Ureter (tissue), 1 donor: ENCODE data around the gene WAC. TPM values are rescaled to one million over a fixed set of nuclear protein-coding genes. Genes with fewer than 3 reads are reported as not detected.
"Not testable (repeated sequence)": the region's sequence is repeated elsewhere in the genome, so short reads cannot be mapped to it uniquely, and the experiment has no call there.

Experiments
- DNase-seq: peaks from one replicate; pipeline ENCODE4 v3.0.0-alpha.2; 2020; ENCODE audit warnings: low spot score
- total RNA-seq: library from RNA; stranded (reverse); gene quantifications from one replicate; pipeline ENCODE4 v1.2.4, GENCODE V29; 2023
- donor health status: DM: yes; HTN: yes; CAD: no.

The WAC gene, protein sequence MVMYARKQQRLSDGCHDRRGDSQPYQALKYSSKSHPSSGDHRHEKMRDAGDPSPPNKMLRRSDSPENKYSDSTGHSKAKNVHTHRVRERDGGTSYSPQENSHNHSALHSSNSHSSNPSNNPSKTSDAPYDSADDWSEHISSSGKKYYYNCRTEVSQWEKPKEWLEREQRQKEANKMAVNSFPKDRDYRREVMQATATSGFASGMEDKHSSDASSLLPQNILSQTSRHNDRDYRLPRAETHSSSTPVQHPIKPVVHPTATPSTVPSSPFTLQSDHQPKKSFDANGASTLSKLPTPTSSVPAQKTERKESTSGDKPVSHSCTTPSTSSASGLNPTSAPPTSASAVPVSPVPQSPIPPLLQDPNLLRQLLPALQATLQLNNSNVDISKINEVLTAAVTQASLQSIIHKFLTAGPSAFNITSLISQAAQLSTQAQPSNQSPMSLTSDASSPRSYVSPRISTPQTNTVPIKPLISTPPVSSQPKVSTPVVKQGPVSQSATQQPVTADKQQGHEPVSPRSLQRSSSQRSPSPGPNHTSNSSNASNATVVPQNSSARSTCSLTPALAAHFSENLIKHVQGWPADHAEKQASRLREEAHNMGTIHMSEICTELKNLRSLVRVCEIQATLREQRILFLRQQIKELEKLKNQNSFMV
- 126 TPM for total RNA-seq

DNA sequence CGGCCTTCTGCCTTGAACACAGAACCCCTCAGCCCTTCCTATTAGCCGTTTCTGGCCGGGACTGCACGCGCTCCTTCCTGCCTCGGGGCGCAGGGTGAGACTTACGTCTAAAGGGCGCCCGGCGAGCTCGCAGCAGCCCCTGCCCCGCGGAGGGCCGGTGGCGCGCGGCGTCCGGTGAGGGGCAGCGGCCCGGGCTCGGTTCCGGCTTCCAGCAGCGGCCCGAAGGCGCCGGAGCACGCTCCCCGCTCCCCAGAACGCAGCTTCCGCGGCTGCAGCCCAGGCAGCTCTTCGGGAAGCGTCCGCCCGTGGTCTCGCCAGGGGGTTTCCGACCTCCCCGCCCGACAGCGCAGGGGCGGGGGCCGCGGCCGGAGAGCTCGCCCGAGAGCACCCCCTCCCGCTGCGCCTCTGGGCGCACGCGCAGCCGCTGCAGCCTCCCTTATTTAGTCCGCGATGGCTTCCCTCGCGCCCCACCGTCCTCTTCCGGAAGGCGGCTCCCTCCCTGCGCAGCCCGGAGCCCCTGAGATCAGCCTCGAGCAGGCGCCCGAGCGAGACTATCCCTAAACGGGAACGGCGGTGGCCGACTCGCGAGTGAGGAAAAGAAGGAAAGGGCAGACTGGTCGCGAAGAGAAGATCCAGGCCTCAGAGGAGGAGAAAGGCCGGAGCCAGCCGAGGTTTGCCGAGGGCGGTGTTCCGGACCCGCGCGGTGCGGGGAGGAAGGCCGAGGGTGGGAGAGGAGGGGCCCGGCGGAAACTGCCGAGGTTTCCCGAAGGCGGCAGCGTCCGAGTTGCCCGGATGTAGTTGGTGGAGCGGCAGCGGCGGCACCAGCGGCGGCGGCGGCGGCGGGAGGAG, at the start of gene WAC:
TSS of gene WAC (plus strand) at position 782 of the 849 bp plus-strand sequence. CDS start 462 bp downstream, outside the sequence.
- peak; percentile 97 for DNase-seq

- no peak for DNase-seq
These were observed 43.7 kb upstream of the WAC start for GRCh38 chr10:28489206-28489605.

DNA sequence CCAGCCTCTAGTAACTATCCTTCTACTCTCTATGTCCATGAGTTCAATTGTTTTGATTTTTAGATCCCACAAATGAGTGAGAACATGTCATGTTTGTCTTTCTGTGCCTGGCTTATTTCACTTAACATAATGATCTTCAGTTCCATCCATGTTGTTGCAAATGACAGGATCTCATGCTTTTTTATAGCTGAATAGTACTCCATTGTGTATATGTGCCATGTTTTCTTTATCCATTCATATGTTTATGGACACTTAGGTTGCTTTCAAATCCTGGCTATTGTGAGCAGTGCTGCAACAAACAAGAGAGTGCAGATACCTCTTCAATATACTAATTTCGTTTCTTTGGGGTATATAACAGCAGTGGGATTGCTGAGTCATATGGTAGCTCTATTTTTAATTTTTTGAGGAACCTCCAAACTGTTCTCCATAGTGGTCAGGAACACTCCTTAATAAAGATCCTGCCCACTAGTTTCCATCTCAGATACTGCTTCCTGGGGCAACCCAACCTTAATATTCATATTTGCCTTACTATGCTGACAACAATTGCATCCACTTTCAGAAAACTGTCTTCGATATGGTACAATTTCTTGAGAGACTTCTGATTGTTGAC, 42.6 kb upstream of the WAC start:
- not testable (repeated sequence) for DNase-seq

- DNase-seq = no peak
These were observed 40.6 kb upstream of the WAC start for GRCh38 chr10:28492116-28492920.

- DNase-seq = no peak
These were observed 38.5 kb upstream of the WAC start for GRCh38 chr10:28494420-28494819.

- DNase-seq = no peak
These were observed 37.8 kb upstream of the WAC start for GRCh38 chr10:28495084-28495483.

- DNase-seq = no peak
These were observed 36.9 kb upstream of the WAC start for GRCh38 chr10:28496017-28496416.

GRCh38 chr10:28496481-28496961, 36.4 kb upstream of the WAC start:
- no peak for DNase-seq

DNA sequence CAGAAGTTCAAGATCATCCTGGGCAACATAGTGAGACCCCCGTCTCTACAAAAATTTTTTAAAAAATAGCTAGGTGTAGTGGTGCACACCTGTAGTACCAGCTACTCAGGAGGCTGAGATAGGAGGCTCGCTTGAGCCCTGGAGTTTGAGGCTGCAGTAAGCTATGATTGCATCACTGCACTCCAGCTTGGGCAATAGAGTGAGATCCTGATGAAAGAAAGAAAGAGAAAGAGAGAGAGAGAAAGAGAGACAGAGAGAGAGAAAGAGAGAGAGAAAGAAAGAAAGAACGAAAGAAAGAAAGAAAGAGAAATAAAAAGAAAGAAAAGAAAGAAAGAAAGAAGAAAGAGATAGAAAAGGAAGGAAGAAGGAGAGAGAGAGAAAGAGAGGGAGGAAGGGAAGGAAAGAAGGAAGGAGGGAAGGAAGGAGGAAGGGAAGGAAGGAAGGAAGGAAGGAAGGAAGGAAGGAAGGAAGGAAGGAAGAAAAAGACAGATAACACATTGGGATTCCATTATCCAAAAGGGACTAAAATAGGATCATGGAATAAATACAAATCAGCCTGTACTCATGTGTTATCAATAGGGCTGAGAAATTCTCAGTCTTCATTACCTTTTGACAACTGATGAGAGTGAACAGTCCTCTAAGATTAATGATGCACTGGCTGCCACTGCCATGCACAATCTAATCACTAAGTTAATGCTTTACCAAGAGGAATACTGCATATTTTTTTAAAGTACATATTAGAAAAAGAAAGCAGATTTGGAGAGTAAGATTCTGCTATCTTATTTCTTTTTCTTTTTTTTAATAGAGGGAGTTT, 35.4 kb upstream of the WAC start:
- DNase-seq = no peak

GRCh38 chr10:28500203-28500602, 32.7 kb upstream of the WAC start:
- not testable (repeated sequence) for DNase-seq

- peak; percentile 66 for DNase-seq
These were observed 29.8 kb upstream of the WAC start for GRCh38 chr10:28503114-28503513.

DNA sequence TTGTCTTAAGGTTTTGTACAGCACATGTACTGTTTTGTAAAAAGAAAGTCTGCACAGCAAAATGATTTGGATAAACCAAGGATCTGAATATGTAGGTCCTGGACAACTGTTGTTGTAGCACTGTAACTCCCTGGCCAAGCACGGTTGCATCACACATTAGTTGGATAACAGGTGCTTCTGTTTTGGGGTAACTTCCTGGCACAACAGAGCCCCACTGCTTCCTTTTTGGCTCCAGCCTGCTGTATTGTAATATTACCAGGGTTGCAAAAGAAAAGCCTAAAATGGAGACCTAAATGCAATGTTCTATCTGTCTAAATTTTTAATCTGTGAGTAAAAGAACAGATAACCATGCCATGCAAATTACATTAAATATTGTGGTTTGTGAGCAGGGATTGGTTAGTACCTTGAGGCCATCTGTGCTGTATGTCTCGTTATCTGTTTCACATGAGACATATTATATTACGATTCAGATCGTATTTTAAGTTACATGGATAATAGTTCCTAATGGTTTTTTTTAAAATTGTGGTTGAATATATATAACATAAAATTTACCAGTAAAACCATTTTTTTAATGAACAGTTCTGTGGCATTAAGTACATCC, 27.5 kb upstream of the WAC start:
- DNase-seq = no peak

DNA sequence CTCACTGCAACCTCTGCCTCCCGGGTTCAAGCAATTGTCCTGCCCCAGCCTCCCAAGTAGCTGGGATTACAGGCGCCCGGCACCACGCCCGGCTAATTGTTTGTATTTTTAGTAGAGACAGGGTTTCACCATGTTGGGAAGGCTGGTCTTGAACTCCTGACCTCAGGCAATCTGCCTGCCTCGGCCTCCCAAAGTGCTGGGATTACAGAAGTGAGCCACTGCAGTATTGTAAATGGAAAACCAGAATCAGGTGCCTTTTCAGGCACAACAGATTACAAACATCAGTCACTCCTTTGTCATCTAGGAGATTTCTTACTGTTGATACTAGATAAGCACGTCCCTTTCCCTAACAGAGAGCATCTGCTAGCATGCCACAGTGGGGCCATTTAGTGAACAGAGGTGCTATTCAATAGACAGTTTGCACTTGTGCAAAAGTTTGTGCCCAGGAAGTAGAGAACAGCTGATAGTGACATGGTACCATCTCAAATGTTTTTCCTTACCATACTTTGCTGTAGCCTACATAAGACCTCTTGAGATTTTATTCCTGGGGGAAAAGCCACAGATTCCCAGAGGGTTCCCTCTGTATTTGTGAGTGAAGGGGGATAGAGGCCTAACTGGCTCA, 24.5 kb upstream of the WAC start:
- no peak for DNase-seq

- no peak for DNase-seq
These were observed 23.6 kb upstream of the WAC start for GRCh38 chr10:28509286-28509685.

DNA sequence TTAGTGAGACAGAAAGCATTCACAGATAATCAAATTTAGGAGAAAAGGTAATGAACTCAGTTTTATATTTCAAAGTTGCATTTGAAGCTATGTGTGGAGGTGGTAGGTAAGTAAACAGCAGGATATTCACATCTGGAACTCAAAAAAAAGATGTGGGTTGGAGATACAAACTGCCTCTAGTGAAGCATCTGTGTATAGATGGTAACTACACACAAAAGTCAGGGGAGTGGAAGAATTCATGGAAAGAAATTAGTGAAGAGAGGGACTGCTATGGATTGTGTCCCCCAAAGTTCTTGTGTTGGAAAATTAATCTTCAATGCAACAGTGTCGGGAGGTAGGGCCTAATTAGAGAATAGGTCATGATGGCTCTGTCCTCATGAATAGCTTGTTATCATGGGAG, 18.3 kb upstream of the WAC start:
- no peak for DNase-seq

DNA sequence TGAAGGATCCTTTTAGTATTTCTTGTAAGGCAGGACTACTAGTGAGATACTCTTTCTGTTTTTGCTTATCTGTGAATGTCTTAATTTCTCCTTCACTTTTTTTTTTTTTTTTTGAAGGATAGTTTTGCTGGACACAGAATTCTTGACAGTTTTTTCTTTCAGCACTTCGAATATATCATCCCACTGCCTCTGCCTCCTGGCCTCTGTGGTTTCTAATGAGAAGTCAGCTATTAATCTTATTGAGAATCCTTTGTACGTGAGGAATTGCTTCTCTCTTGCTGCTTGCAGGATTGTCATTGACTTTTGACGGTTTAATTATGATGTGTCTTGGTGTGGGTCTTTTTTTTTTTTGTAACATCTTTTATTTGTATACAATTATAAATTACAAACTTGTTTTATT, 12.6 kb upstream of the WAC start:
- DNase-seq = no peak

- DNase-seq = not testable (repeated sequence)
These were observed 12.1 kb upstream of the WAC start for GRCh38 chr10:28520828-28521227.

- DNase-seq = not testable (repeated sequence)
These were observed 11.0 kb upstream of the WAC start for GRCh38 chr10:28521961-28522360.

DNA sequence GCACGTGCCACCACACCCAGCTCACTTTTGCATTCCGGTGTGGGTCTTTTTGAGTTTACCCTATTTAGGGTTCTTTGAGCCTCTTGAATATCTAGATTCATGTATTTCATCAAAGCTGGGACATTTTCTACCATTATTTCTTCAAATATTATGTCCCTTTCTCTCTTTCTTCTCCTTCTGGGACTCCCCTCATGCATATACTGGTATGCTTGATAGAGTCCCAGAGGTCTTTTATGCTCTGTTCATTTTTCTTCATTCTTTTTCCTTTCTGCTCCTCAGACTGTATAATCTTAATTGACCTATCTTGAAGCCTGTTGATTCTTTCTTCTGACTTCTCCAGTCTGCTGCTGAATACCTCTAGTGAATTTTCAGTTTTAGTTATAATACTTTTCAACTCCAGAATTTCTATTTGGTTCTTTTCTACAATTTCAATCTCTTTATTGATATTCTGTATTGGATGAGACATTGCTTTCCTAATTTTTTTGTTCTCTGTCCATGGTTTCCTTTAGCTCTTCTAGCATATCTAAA, 9.1 kb upstream of the WAC start:
- no peak for DNase-seq
